HTR-8/SVneo (cell line): ENCODE data around the gene ECPAS.
A peak's percentile ranks its signal among the peaks of the same experiment; 100 is the strongest.
"Not testable (repeated sequence)": the region's sequence is repeated elsewhere in the genome, so short reads cannot be mapped to it uniquely, and the experiment has no call there.

Experiments
- DNase-seq: peaks from one replicate; pipeline ENCODE4 v3.0.0; 2011; ENCODE audit warnings: low spot score, mixed read lengths; ENCODE audit not compliant: insufficient read length
- FAIRE-seq: peaks from 2 replicates; lab custom pipeline; 2011; peaks lifted over from hg19 to GRCh38; lab: Jason Lieb, UNC

Gene ECPAS

DNA sequence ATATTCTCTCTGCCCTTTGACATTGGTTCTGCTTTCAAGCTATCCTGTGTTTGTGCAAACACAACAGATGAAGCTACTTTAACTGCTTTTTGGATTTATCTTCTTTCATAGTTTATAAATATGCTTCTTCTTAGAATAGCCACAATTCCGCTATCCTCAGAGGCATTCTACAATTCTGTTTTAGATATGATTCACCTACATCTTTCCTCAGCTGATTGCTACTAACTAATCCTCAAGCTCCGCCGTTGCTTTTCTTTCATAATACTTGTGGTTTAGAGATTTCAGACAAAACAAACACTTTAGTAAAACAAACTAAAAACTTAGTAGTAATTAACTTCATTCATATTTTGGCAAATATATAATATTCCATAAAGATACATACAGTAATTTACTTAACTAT lies 52.5 kb downstream of the ECPAS start:
- DNase-seq (no peak), FAIRE-seq (no peak)

DNA sequence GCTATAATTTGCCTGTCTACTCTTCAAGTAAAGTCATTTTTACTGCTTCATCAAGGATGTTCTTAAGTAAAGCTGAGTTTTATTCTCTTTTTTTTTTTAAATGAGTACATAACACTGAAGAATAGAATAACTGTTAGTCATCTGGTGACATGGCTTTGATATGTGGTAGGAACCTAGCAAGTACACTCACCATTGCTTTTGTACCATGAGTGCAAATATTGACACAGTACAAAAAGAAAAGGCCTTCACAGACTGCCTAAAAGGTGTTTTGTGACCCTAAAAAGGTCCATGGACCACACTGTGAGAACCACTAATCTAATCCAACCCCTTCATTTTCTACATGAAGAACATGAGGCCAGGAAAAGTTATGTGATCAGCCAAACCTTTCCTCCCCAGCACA lies 55.0 kb downstream of the ECPAS start:
- FAIRE-seq: no peak
- DNase-seq: no peak

DNA sequence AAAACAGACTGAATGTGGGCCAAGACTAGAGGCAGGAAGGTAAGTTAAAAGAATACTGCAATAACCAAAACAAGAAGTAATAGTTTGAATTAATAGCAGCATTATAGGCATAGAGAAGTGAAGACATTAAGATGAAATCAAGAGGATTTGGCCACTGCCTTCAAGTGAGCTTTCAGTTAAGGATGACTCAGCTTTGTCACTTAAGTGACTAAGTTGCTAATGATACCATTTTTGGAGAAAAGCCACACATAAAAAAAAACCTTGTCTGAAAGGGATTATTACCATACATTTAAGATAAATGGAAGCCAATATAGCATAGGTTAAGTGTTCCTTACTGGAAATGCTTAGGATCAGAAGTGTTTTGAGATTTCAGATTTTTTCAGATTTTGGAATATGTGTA lies 57.0 kb downstream of the ECPAS start:
- FAIRE-seq: no peak
- DNase-seq: peak; percentile 3

DNA sequence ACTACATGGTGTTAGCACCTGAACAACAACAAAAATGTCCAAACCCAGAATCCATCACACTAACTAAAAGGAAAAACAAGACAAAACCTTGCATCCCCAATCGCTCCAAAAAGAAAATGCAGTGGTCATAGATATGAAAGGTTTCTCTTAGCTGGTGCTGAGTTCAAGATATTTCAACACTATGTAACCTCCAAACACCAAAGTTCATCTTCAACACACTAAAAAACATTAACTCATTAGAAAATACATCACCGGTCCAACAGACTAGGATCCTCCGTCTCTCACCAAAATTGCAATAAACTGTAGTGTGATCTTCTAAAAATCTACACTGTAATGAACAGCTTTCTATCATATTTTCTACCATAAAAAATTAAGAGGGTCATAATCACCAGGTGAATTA lies 60.8 kb downstream of the ECPAS start:
- DNase-seq (no peak), FAIRE-seq (no peak)

DNA sequence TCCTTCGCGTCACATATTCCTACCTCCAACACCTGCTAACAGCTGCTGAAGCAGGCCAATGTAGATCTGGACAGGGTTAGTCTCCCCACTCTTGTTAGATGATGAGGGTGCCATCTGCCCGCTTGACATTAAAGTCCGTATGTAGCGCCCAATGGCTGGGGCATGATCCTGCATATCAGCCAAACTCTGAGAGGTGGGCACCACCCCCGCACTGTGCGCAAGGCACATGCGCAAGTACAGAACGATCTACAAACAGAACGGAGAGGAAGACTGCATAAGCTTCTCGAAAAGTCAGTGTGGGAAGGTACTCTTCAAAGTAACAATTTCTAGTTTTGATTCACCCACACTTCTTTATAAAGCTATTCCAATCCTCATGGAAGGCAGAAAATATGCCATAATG lies 69.8 kb downstream of the ECPAS start:
- FAIRE-seq (no peak), DNase-seq (no peak)

DNA sequence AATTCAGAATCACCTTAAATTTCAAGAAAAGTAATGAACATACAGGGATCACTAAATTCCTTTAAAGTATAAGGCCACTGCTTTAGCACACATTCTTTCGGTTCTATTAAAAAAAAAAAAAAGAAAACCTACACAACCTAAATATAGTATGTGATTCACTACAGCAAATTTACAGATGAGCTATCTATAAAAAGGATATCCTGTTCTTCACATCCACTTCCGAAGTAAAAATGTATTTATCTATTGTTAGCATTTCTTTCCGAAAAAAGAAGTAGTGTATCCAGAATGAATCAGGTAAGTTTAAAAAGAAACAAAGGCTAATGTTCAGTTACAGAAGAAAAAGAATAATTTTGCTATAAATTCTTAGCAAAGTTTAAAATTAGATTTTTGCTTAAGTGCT lies 70.2 kb downstream of the ECPAS start:
- FAIRE-seq: no peak
- DNase-seq: no peak

DNA sequence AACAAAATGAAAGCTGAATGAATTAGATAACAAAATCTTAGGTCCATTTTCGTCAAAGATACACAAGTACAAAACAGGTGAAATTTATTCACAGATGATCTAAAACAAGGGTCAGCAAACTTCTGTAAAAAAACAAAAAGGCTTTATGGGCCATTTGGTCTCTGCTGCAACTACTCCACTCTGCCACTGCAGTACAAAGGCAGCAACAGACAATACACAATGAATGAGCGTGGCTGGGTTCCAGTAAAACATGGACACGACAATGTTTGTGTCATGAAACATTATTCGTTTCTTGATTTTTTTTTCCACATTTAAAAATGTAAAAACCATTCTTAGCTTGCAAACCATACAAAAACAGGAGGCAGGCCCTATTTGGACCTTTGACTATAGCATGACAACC lies 71.9 kb downstream of the ECPAS start:
- FAIRE-seq (no peak), DNase-seq (no peak)

DNA sequence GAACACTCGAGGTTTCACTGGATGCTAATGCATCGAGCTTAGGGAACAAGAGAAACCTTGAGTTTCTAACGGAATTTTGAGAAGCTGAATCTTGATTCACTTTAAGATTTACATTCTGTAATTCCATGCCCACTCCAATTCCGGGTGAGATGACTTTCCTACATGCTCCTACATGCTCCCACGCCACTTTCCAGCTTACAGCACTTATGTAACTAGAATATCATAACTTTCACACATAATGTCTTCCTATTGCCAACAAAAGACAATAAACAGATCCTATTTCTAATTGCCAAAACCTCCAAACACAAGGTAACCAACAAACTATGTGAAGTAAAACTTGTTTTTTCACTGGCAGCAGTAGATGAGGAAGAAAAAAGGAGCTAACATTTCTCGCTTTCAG lies 72.9 kb downstream of the ECPAS start:
- FAIRE-seq: no peak

DNA sequence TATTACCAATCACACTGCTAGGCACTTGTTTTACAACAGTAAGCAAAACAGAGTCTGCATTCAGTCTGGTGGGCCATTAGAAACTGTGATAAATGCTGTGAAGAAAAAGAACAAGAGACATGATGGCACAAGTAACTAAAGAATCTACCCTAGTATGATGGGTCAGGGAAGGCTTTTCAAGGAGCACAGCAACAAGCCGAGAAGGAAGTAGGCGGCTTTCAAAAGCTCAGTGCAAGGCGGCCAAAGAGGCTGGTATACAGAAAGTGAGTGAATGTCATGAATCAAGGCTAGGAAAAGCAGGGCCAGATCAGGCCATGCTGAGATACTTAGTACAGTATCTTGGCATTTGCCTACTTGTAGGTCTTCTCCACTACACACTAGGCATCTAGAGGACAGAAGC lies 76.4 kb downstream of the ECPAS start:
- no peak for FAIRE-seq
- no peak for DNase-seq

More for the DNA sequence above, 72.9 kb downstream of the ECPAS start:
- no peak for DNase-seq

DNA sequence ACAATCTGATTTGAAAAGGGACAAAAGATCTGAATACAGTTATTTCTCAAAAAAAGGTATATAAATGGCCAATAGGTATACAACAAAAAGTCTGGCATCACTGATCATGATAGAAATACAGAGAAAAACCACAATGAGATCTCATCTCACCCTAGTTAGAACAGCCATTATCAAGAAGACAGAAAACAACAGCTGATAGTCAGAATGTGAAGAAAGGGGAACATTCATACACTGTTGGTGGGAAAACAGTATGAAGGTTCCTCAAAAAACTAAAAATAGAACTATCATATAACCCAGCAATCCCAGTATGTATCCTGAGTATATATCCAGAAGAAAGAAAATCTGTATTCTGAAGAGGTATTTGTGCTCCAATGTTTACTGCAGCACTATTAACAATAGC lies 78.5 kb downstream of the ECPAS start:
- FAIRE-seq: no peak

DNA sequence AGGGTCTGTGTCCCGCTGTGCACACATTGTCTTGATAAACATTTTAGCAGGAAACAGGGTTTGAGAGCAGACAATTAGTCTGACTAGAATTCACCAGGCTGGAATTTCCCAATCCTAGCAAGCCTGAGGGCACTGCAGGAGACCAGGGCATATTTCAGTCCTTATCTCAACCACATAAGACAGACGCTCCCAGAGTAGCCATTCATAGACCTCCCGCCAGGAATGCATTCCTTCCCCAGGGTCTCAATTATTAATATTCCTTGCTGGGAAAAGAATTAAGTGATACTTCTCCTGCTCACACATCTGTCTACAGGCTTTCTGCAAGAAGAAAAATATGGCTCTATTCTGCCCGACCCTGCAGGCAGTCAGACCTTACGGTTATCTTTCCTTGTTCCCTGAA lies 82.7 kb downstream of the ECPAS start:
- not testable (repeated sequence) for FAIRE-seq, DNase-seq

More for the DNA sequence above, 78.5 kb downstream of the ECPAS start:
- no peak for DNase-seq

DNA sequence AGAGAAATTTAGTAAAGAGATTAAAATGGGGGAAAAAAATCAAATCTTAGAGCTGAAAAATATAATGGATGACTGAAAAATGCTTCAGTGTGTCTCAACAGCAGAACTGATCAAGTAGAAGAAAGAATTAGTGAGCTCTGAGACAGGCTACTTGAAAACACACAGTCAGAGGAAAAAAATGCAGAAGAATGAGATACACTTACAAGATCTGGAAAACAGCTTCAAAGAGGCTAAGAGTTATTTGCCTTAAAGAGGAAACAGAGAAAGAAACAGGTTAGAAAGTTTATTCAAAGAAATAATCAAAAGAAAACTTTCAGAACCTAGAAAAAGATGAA lies 83.7 kb downstream of the ECPAS start:
- FAIRE-seq: no peak

DNA sequence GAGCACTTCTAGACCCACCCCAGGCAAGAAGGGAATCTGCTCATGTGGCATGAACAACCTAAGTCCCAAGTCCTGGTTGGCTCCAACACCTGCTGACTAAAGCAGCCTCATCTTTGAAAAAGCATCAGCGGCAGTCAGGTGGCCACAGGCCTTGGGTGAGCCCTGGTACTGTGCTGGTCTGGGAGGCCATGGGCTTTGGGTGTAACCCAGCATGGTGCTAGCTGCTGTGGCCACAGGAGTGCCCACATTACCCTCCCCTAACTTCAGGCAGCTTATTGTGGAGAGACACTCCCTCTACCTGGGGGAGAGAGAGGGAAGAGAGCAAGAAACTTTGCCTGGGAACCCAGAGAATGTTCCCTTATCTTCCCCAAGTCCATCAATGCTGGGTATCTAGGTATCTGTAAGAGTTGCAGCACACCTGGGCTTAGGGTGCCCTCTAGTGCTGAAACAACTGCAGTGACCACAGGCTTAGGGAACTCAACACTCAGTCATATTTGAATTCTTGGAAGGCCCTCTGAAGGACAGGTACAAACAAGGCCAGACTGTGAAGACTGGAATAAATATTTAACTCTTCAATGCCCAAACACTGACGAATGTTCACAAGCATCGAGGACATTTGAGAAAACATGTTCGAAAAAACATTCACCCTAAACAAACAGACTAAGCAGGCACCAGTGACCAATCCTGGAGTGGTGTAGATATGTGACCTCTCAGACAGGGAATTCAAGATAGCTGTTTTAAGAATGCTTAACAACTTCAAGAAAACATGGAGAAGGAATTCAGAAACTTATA lies 84.2 kb downstream of the ECPAS start:
- no peak for FAIRE-seq
- DNase-seq: peak; percentile 4

More for the DNA sequence above, 83.7 kb downstream of the ECPAS start:
- DNase-seq: no peak

DNA sequence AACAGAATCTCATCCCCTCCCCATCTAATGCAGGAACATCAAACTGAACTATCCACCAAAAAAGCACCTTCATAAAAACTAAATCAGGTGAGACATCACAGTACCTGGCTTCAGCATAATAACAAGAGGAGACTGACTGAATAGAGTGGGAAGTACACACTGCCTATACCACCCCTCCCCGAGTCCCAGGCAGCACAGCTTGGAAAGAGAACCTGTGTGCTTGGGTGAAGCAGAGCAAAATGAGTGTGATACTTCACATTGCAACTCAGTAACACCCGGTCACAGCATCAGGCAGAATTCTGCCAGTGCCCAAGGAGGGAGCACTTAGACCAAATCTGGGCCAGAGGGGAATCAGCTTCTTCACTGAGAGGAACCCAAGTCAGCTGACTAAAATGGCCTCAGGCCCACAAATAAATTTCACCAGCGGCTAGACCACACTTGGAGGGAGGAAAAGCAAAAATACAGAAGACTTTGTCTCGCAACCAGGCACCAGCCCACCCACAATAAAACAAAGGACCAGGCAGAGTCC lies 84.9 kb downstream of the ECPAS start:
- FAIRE-seq: no peak

DNA sequence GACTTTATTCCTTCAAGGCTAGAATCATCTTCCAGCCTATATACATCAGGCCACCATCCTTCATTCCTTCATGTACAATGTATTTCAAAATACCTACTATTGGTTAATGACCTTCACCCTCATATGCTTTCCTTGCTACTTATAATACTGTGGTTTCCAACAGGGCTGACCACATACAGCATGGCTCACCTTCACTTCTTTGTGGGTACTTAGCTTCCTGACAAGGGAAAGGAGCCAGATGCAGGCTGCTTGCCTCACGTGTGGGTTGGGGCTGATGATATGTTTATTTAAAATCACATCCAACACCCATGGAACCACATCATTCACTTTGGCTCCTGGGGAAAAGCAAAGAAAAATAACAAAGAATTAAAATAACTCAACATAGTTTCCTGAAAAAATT lies 90.2 kb downstream of the ECPAS start:
- FAIRE-seq: no peak

More for the DNA sequence above, 84.9 kb downstream of the ECPAS start:
- no peak for DNase-seq

DNA sequence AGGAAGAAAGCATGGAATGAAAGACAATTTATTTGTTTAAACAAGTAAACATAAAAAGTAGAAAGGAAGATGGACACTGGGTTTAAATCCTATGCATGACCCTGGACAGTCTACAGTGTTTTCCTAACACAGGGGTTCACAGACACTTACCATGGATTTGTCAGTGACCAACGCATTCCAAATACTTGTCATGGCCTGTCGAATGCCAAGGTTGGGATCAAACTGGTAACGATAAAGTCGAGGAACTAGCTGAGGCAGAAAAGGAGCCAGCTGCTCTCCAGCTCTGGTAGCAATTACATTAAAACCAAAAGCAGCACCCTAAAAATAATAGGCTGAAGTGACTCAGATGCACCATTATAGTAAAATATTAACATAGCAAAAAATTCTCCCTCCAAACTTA lies 94.8 kb downstream of the ECPAS start:
- DNase-seq (no peak), FAIRE-seq (no peak)

More for the DNA sequence above, 90.2 kb downstream of the ECPAS start:
- no peak for DNase-seq

DNA sequence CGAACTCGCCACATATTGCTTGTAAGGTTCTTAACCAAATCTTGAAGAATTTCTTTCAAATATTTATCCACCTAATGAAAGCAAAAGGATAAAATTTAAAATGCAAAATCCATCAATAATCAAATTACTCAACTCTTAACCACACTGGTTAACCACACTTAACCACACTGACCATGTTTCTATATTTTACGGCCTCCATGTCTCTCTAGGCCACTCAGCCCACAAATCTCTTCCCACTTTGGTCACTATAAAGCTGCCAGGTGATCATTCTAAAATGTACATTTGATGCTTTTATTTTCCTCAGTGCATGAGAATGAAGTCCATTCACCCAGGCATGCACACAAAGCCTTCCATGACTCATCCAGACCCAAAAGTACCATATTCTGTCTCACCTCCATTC lies 97.8 kb downstream of the ECPAS start:
- FAIRE-seq: no peak
- no peak for DNase-seq

DNA sequence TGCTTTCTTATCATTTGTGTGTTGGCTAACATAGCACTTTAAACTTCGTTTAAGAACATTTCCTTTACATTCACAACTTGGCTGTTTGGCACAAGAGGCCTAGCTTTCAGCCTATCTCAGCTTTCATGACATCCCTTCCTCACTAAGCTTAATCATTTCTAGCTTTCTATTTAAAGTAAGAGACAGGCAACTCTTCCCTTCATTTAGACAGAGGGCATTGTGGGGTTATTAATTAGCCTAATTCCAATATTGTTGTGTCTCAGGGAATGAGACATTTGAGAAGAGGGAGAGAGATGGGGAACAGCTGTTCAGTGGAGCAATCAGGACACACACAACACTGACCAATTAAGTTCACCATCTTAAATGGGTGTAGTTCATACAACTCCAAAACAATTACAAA lies 103.2 kb downstream of the ECPAS start:
- FAIRE-seq (no peak), DNase-seq (no peak)

DNA sequence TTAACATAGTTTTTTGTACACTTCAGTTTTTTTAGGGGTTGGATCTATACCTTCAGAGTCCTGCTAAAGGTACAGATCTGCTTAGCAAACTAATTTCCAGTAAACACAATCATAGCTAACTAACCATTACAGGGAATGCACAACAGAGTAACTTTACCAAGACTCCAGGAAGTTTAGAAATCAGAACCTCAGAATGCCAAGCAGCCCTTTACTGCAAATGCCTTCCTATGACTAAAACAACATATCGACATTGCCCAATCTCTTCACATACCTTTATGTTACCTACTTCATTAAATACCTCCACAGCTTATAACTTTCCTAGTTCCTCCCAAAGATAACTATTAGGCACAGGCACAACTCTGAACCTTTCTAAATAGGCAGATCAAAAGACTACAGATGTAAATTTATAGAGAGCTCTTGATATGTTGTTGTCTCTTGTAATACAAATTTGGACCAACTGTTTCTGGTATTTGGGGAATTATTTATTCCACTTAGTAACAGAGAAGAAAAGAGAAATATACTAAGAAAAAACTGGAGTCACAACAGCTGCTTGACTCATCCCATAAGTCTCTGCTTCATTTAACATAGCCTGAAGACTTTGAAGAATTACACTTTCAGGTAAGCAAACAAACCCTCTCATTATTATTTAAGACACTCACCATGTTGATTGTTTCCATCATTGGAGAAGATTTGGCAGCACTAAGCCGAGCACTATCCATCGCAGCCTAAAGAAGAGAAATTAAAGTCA lies 108.2 kb downstream of the ECPAS start:
- DNase-seq: no peak
- FAIRE-seq: no peak

DNA sequence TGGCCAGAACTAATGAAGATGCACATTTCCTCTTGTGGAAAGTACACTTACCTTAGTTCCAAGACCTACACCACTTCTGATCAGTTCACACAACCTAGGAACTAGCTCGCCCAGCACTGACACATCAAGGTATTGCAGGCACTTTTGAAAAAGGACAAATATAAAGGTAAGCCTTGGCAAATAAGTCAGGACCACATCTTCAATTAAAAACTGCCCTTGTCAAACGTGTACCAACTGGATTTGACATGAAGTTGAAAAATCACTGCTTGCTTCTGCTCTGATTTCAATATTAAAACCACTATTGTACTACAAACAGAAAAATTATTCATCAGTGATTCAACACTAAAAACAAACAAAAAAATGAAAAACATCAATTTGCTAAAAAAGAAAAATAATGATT lies 109.1 kb downstream of the ECPAS start:
- FAIRE-seq (no peak), DNase-seq (no peak)

DNA sequence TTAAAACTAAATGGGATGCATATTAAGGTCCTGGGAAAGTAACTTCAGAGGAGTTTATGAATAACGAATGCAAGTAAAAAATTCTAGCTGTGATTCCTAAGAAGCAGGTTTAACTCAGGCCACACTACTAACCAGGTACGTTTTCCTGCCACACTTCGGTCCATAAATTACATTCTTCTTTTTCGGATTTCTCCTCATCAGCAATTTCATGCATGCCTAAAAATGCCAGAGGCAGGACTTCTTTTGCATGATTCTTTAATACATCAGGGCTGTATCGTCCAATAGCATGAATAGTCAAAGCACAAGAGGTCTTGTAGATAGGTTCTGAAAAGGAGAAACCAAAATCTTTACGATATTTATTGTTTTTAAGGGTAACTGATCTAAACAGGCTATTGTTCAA lies 111.9 kb downstream of the ECPAS start:
- FAIRE-seq: no peak
- no peak for DNase-seq
